Ectodermal cell (in vitro differentiated cells): ENCODE measurements around the gene RPTOR.
"Not testable (repeated sequence)": the region's sequence is repeated elsewhere in the genome, so short reads cannot be mapped to it uniquely, and the experiment has no call there.

Source experiments
- H3K27ac ChIP-seq: 2 replicates; pipeline ENCODE4 v1.7.0; 2013; ENCODE audit warnings: mild to moderate bottlenecking, low read depth, low read length; ENCODE audit not compliant: insufficient read depth, poor library complexity, severe bottlenecking
- H3K27me3 ChIP-seq: 2 replicates; pipeline ENCODE4 v1.7.0; 2013; ENCODE audit warnings: mild to moderate bottlenecking, low read length; ENCODE audit not compliant: insufficient read depth, control insufficient read depth, poor library complexity, severe bottlenecking
- H3K36me3 ChIP-seq: one replicate; pipeline ENCODE4 v1.7.0; 2013; ENCODE audit warnings: low read length; ENCODE audit not compliant: control insufficient read depth, insufficient read depth
- H3K4me1 ChIP-seq: one replicate; pipeline ENCODE4 v1.7.0; 2013; ENCODE audit warnings: low read length; ENCODE audit not compliant: control insufficient read depth, insufficient read depth
- H3K4me3 ChIP-seq: 2 replicates; pipeline ENCODE4 v1.7.0; 2013; ENCODE audit warnings: low read depth, low read length, control low read depth; ENCODE audit not compliant: insufficient read depth
- H3K9me3 ChIP-seq: 2 replicates; pipeline ENCODE4 v1.7.0; 2013; ENCODE audit warnings: mild to moderate bottlenecking, low read length, moderate library complexity; ENCODE audit not compliant: control insufficient read depth
- WGBS, 2 experiments: methylation state at CpG; one replicate each; pipeline ENCODE4 v1.1.7; 2013; ENCODE audit warnings: missing lambda C conversion rate in 2 of 2; 5-methylcytosine and 5-hydroxymethylcytosine counted together

Gene RPTOR

GRCh38 chr17:80573701-80574100, 29.1 kb downstream of the RPTOR start:
- Histone ChIP-seq H3K36me3 (no peaks in the 10 kb centered on the region), H3K4me3 (no peak overlapping the region), H3K9me3 (no peaks in the 10 kb centered on the region), H3K4me1 (no peaks in the 10 kb centered on the region), H3K27ac (no peak overlapping the region), H3K27me3 (peaks cover 2% of the 10 kb centered on the region)
- 85 to 95% methylated on average over 6 of the region's 6 CpGs for WGBS, 2 experiments

GRCh38 chr17:80574496-80574895, 29.9 kb downstream of the RPTOR start:
- H3K27ac ChIP-seq: no peak overlapping the region
- no peaks in the 10 kb centered on the region for H3K9me3 ChIP-seq
- H3K36me3 ChIP-seq: no peaks in the 10 kb centered on the region
- no peaks in the 10 kb centered on the region for H3K27me3 ChIP-seq
- H3K4me3 ChIP-seq: no peak overlapping the region
- no peaks in the 10 kb centered on the region for H3K4me1 ChIP-seq
- WGBS, 2 experiments: 72 to 90% methylated on average over 2 to 4 of the region's 4 CpGs

GRCh38 chr17:80575057-80575875, 30.6 kb downstream of the RPTOR start:
- 16 to 22% methylated on average over 15 to 17 of the region's 17 CpGs for WGBS, 2 experiments

DNA sequence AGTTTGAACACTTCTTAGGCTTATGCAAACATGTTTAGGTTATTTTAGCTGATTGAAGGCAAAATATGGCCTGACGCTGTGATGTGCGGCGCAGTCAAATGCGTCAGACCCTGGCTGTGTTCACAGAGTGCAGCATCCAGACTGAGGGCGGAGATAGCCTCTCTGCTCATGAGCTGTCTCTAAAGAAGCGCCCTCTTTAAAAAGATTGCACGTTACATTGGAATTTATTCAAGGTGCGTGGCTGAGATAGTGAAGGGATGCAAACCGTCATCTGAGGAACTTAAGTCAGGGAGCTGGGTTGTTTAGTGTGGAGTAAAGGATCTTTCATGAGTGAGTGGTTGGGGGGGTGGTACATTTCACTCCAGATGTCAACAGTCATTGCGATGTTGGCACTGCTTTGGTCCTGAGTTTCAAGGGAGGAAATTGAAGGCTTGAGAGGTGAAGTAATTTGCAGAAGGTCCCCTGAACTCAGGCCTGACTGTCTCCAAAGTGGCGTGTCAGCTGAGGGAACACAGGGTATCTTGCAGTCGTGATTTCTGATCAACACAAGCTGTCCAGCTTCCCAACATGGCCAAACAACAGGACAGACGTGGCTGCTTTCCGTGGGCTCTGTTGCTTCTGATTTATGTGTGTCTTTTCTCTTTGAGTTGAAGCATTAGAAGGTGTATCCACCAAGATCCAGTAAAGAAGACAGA, 33.4 kb downstream of the RPTOR start:
- Histone ChIP-seq H3K27me3 (no peaks in the 10 kb centered on the region), H3K4me3 (no peak overlapping the region), H3K9me3 (no peaks in the 10 kb centered on the region), H3K27ac (no peak overlapping the region), H3K36me3 (no peaks in the 10 kb centered on the region), H3K4me1 (no peaks in the 10 kb centered on the region)
- 93 to 96% methylated on average over 14 of the region's 14 CpGs for WGBS, 2 experiments

More at GRCh38 chr17:80575057-80575875, 30.6 kb downstream of the RPTOR start:
- no peak overlapping the region for H3K27ac ChIP-seq
- H3K36me3 ChIP-seq: no peaks in the 10 kb centered on the region
- no peak overlapping the region for H3K4me3 ChIP-seq
- no peaks in the 10 kb centered on the region for H3K27me3 ChIP-seq
- no peaks in the 10 kb centered on the region for H3K4me1 ChIP-seq
- H3K9me3 ChIP-seq: no peaks in the 10 kb centered on the region

GRCh38 chr17:80578668-80579388, 34.2 kb downstream of the RPTOR start:
- 93 to 96% methylated on average over 14 to 15 of the region's 15 CpGs for WGBS, 2 experiments

DNA sequence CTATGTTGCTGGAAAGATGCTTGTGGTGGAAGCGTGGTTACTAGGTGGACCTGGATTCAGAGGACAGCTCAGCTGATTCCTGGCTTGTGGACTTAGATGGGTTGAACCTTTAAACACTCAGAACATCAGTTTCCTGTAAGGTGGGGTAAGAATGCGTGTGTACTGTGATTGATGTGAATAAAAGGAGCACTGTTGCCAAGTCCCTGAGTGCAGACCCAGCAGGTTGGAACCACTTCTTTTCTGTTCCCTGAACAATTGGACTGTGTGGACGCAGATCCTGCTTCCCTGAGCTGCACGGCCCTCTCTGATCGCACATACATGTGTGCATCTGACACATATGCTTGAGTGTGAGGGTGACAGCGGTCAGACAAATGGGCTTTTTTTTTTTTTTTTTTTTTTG, 37.5 kb downstream of the RPTOR start:
- no peak overlapping the region for H3K4me3 ChIP-seq
- H3K4me1 ChIP-seq: no peaks in the 10 kb centered on the region
- H3K27me3 ChIP-seq: no peaks in the 10 kb centered on the region
- H3K36me3 ChIP-seq: no peaks in the 10 kb centered on the region
- 96% methylated on average over 6 of the region's 6 CpGs for WGBS, 2 experiments
- H3K27ac ChIP-seq: no peak overlapping the region
- H3K9me3 ChIP-seq: no peaks in the 10 kb centered on the region

More at GRCh38 chr17:80578668-80579388, 34.2 kb downstream of the RPTOR start:
- not testable (repeated sequence) for H3K4me3 ChIP-seq, H3K36me3 ChIP-seq, H3K27me3 ChIP-seq, H3K9me3 ChIP-seq, H3K4me1 ChIP-seq, H3K27ac ChIP-seq

DNA sequence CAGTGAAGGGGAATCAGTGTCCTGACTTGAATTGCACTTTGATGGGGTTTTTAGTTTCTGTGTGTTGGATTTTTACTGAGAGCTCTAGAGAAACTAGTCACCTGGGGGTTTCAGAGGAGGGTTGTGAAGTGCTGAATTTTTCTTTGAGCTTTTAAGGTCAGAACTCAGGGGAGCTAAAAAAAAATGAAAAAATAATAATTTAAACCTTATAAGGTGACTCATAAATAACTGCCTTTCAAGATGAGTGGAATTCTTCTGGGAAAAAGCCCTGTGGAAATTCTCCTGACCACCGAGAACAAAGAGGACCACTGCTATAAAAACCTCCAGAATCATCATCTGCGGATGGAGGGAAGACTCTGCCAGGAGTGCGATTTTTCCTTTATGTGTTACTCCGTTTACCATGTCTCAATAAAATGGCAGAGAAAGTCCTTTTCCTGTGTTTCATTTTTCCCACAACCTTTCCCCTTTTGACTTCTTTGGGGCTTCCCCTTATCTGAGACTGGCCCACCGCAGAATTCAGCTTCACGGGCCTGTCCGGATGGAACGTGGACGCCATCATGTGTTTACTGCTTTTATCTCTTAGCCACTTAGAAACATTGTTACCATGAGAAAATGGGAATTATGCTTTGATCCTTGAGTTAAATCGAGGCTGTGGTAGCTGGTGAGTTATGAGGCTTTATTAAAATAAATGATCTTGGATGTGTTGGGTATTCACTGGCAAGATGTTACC, 39.7 kb downstream of the RPTOR start:
- no peaks in the 10 kb centered on the region for H3K4me1 ChIP-seq
- no peak overlapping the region for H3K4me3 ChIP-seq
- 94 to 97% methylated on average over 10 of the region's 10 CpGs for WGBS, 2 experiments
- H3K9me3 ChIP-seq: no peaks in the 10 kb centered on the region
- no peaks in the 10 kb centered on the region for H3K27me3 ChIP-seq
- H3K27ac ChIP-seq: no peak overlapping the region
- H3K36me3 ChIP-seq: no peaks in the 10 kb centered on the region

DNA sequence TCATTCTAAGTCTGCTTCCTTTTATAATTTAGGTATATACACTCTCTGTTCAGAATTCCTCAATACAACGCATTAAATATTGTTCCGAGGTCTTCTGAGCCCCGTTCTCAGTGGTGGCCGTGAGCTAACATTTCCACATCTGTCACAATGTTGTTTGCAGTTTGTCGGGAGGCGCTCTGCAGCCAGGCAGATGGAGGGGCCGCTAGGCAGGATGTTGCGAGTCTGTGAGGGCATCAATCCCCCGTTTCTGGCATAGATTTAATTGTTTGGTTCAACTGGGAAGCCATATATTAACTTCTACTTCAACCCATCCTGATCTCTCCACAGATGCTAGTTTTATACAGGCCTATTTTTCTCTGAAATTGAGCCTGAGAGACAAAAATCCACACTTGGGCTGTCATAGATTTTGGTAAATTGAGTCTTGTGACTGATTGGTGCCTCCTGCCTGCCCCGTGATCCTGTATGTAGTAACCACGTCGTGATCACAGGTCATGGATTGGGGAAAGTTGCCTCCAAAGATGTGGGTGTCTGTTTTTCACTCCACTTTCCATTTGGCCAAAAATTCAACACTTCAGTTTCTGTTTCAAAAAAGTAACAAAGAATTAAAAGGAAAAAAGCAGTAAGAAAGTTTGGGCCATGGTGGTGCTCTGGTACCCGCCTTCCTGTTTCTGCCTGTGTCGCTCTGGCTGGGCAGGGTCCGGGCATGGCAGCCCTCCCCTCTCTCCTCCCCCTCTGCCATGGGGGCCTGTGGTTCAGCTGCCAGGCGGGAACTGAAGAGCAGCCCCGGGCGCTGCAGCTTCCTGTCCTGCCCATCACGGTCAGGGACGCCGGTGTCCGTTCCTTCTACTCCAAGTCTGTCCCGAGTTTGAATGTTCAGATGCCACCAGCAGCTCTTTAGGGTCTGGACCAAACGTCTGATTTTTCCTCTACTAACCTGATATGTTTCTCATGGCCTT, 41.5 kb downstream of the RPTOR start:
- no peaks in the 10 kb centered on the region for H3K4me1 ChIP-seq
- no peaks in the 10 kb centered on the region for H3K36me3 ChIP-seq
- no peaks in the 10 kb centered on the region for H3K27me3 ChIP-seq
- no peak overlapping the region for H3K4me3 ChIP-seq
- no peak overlapping the region for H3K27ac ChIP-seq
- H3K9me3 ChIP-seq: no peaks in the 10 kb centered on the region
- WGBS, 2 experiments: 90 to 94% methylated on average over 24 of the region's 24 CpGs

- Histone ChIP-seq H3K36me3 (no peaks in the 10 kb centered on the region), H3K27me3 (no peaks in the 10 kb centered on the region), H3K9me3 (no peaks in the 10 kb centered on the region), H3K4me3 (no peak overlapping the region), H3K4me1 (no peaks in the 10 kb centered on the region), H3K27ac (no peak overlapping the region)
- 95 to 96% methylated on average over 25 of the region's 25 CpGs for WGBS, 2 experiments
Observed at GRCh38 chr17:80586846-80587228, 42.2 kb downstream of the RPTOR start.
